ENCODE results near the gene SSTR5.

Gene SSTR5

GRCh38 chr16:1055557-1055924 lies 17.0 kb upstream of the SSTR5 start:
- no peak for DNase-seq (ENCODE audit: low spot score)

- DNase-seq (ENCODE audit: low spot score): no peak
Observed at GRCh38 chr16:1056196-1056595, 16.4 kb upstream of the SSTR5 start.

GRCh38 chr16:1057252-1057932 lies 15.2 kb upstream of the SSTR5 start:
- peak; percentile 32 for DNase-seq (ENCODE audit: low spot score)

- no peak for DNase-seq (ENCODE audit: low spot score)
Observed at GRCh38 chr16:1058216-1058615, 14.3 kb upstream of the SSTR5 start.

GRCh38 chr16:1059310-1059709 lies 13.2 kb upstream of the SSTR5 start:
- DNase-seq (ENCODE audit: low spot score): no peak

GRCh38 chr16:1060416-1061340 lies 11.9 kb upstream of the SSTR5 start:
- no peak for DNase-seq (ENCODE audit: low spot score)

GRCh38 chr16:1061769-1062505 lies 10.6 kb upstream of the SSTR5 start:
- no peak for DNase-seq (ENCODE audit: low spot score)

GRCh38 chr16:1062895-1063294 lies 9.7 kb upstream of the SSTR5 start:
- DNase-seq (ENCODE audit: low spot score): no peak

GRCh38 chr16:1063728-1064127 lies 8.8 kb upstream of the SSTR5 start:
- no peak for DNase-seq (ENCODE audit: low spot score)

- DNase-seq (ENCODE audit: low spot score): no peak
Observed at GRCh38 chr16:1065469-1066128, 6.9 kb upstream of the SSTR5 start.

- no peak for DNase-seq (ENCODE audit: low spot score)
Observed at GRCh38 chr16:1066584-1067172, 5.9 kb upstream of the SSTR5 start.

GRCh38 chr16:1067629-1068028 lies 4.9 kb upstream of the SSTR5 start:
- no peak for DNase-seq (ENCODE audit: low spot score)

GRCh38 chr16:1068451-1068850 lies 4.1 kb upstream of the SSTR5 start:
- DNase-seq (ENCODE audit: low spot score): no peak

- no peak for DNase-seq (ENCODE audit: low spot score)
Observed at GRCh38 chr16:1069154-1069553, 3.4 kb upstream of the SSTR5 start.

- DNase-seq (ENCODE audit: low spot score): no peak
Observed at GRCh38 chr16:1070084-1070863, 2.3 kb upstream of the SSTR5 start.

- DNase-seq (ENCODE audit: low spot score): no peak
Observed at GRCh38 chr16:1070864-1071408, 1.6 kb upstream of the SSTR5 start.

GRCh38 chr16:1071561-1072225 lies 854 bp upstream of the SSTR5 start:
- DNase-seq (ENCODE audit: low spot score): no peak

- DNase-seq (ENCODE audit: low spot score): no peak
Observed at GRCh38 chr16:1073262-1073558, 663 bp downstream of the SSTR5 start.

GRCh38 chr16:1073566-1074378 lies 1.2 kb downstream of the SSTR5 start:
- no peak for DNase-seq (ENCODE audit: low spot score)

- no peak for DNase-seq (ENCODE audit: low spot score)
Observed at GRCh38 chr16:1074379-1074649, 1.8 kb downstream of the SSTR5 start.

Measured in hematopoietic multipotent progenitor cell treated with erythropoietin and hydrocortisone succinate and interleukin-3 and kit ligand, for 17 days (in vitro differentiated cells).